HCT116 (cell line): Measurements from ENCODE around the gene KRCC1. TPM values are rescaled to one million over a fixed set of nuclear protein-coding genes. Genes with fewer than 3 reads are reported as not detected.

Experiments
- ATAC-seq: fragments of 200-7000 bp; cut with Tn5 transposase; 2 replicates; pipeline ENCODE4 v1.9.1; 2020; ENCODE audit warnings: mild to moderate bottlenecking, moderate library complexity
- BruUV-seq: library from RNA; stranded (reverse); fragments of 400-500 nt; replicated peaks from 2 replicates; lab custom pipeline; 2021; lab: Mats Ljungman, UMichigan
- CTCF ChIA-PET: fragments of 300-600 bp; sonication (Branson Sonifier 250); formaldehyde crosslinking; loops from one replicate; lab custom pipeline; 2021; ENCODE audit warnings: antibody characterized with exemption; lab: Charles Lee
- POLR2A ChIA-PET: fragments of 300-600, 350-600 bp; sonication (Branson Sonifier 250); formaldehyde crosslinking; loops from one replicate; lab custom pipeline; 2021; ENCODE audit warnings: antibody characterized with exemption; lab: Charles Lee
- RAD21 ChIA-PET, 2 experiments: fragments of 300-600 bp; sonication (Branson Sonifier 250); formaldehyde crosslinking; loops; one replicate each; lab custom pipeline; 2023; ENCODE audit warnings: low total read pairs in 2 of 2; ENCODE audit not compliant: uncharacterized antibody in 2 of 2, unreplicated experiment in 2 of 2, low non-redundant PET in 1 of 2; lab: Charles Lee
- DNase-seq: peaks from one replicate; pipeline ENCODE4 v3.0.0-alpha.2; 2010; ENCODE audit warnings: low read depth, low spot score
- H2AFZ ChIP-seq: fragments of 200-600 bp; shearing (Covaris generic), sonication (generic); 2 replicates; pipeline ENCODE4 v1.6.1; 2017; ENCODE audit warnings: low read depth, mixed run types, mixed read lengths, antibody characterized with exemption, low read length; ENCODE audit not compliant: poor library complexity, severe bottlenecking
- H3K27ac ChIP-seq: 2 replicates; pipeline ENCODE4 v1.5.1; 2012; ENCODE audit warnings: low read depth, low read length
- H3K27me3 ChIP-seq: fragments of 200-600 bp; sonication (generic); 2 replicates; pipeline ENCODE4 v1.6.1; 2016; ENCODE audit warnings: mixed run types, low read length, mixed read lengths; ENCODE audit not compliant: insufficient read depth
- H3K36me3 ChIP-seq, 2 experiments: fragments of 200-500 bp in 1 of 2; fragments of 200-600 bp in 1 of 2; sonication (Bioruptor generic) in 1 of 2; sonication (generic) in 1 of 2; 2 replicates each; pipeline versions ENCODE4 v1.5.1 to v1.6.1; 2014 to 2016; ENCODE audit warnings: low read length in 2 of 2, inconsistent platforms in 1 of 2, mixed read lengths in 1 of 2, mixed run types in 1 of 2; ENCODE audit not compliant: insufficient read depth in 2 of 2, control insufficient read depth in 1 of 2
- H3K4me1 ChIP-seq, 2 experiments: fragments of 200-600 bp in 1 of 2; sonication (generic) in 1 of 2; 2 replicates each; pipeline versions ENCODE4 v1.5.1 to v1.6.1; 2012 to 2017; ENCODE audit warnings: low read length in 2 of 2, inconsistent platforms in 1 of 2, mild to moderate bottlenecking in 1 of 2, mixed read lengths in 1 of 2, mixed run types in 1 of 2, moderate library complexity in 1 of 2; ENCODE audit not compliant: insufficient read depth in 2 of 2, control insufficient read depth in 1 of 2
- H3K4me2 ChIP-seq: fragments of 200-600 bp; sonication (generic); 2 replicates; pipeline ENCODE4 v1.6.1; 2017; ENCODE audit warnings: mixed run types, low read length, mixed read lengths
- H3K4me3 ChIP-seq, 2 experiments: fragments of 200-600 bp in 1 of 2; sonication (generic) in 1 of 2; replicated peaks in 1 of 2; 2 replicates each; pipeline ENCODE4 v1.5.1; 2011 to 2016; ENCODE audit warnings: low read length in 2 of 2, control low read depth in 1 of 2, low read depth in 1 of 2, mild to moderate bottlenecking in 1 of 2, mixed read lengths in 1 of 2, mixed run types in 1 of 2
- H3K79me2 ChIP-seq: fragments of 200-600 bp; sonication (generic); 2 replicates; pipeline ENCODE4 v1.6.1; 2017; ENCODE audit warnings: mild to moderate bottlenecking, mixed run types, low read length, moderate library complexity, mixed read lengths; ENCODE audit not compliant: insufficient read depth
- H3K9ac ChIP-seq: fragments of 200-600 bp; sonication (generic); 2 replicates; pipeline ENCODE4 v1.6.1; 2016; ENCODE audit warnings: low read length, mixed read lengths
- H3K9me2 ChIP-seq: fragments of 200-600 bp; sonication (generic), shearing (Covaris generic); 2 replicates; pipeline ENCODE4 v1.6.1; 2017; ENCODE audit warnings: mixed run types, mild to moderate bottlenecking, moderate library complexity; ENCODE audit not compliant: insufficient read depth
- H3K9me3 ChIP-seq, 2 experiments: fragments of 200-500 bp in 1 of 2; fragments of 200-600 bp in 1 of 2; sonication (Bioruptor generic) in 1 of 2; sonication (generic) in 1 of 2; 2 replicates each; pipeline ENCODE4 v1.6.1; 2014 to 2017; ENCODE audit warnings: low read length in 2 of 2, mixed read lengths in 2 of 2, inconsistent platforms in 1 of 2, low read depth in 1 of 2, mild to moderate bottlenecking in 1 of 2, mixed run types in 1 of 2, moderate library complexity in 1 of 2; ENCODE audit not compliant: control insufficient read depth in 1 of 2, insufficient read depth in 1 of 2
- H4K20me1 ChIP-seq: fragments of 200-600 bp; sonication (generic), shearing (Covaris generic); 2 replicates; pipeline ENCODE4 v1.6.1; 2017; ENCODE audit warnings: mixed run types, mild to moderate bottlenecking, moderate library complexity; ENCODE audit not compliant: insufficient read depth
- ATF3 ChIP-seq: IDR thresholded peaks from 2 replicates; pipeline ENCODE4 v1.6.1; 2012
- CEBPB ChIP-seq: IDR thresholded peaks from 2 replicates; pipeline ENCODE4 v1.6.1; 2012; ENCODE audit warnings: low read depth
- CTCF ChIP-seq, 3 experiments: fragments of 200-600 bp in 1 of 3; sonication (generic) in 1 of 3; IDR thresholded peaks in 2 of 3; conservative IDR thresholded peaks in 1 of 3; 2 replicates each; pipeline ENCODE4 v1.5.1; 2012 to 2017; ENCODE audit warnings: low read depth in 2 of 3, low read length in 2 of 3, antibody characterized with exemption in 1 of 3, borderline replicate concordance in 1 of 3, control low read depth in 1 of 3, mild to moderate bottlenecking in 1 of 3, mixed read lengths in 1 of 3, mixed run types in 1 of 3, moderate library complexity in 1 of 3; ENCODE audit not compliant: insufficient read depth in 1 of 3
- EGR1 ChIP-seq: IDR thresholded peaks from 2 replicates; pipeline ENCODE4 v1.6.1; 2012; ENCODE audit warnings: low read depth
- ELF1 ChIP-seq: IDR thresholded peaks from 2 replicates; pipeline ENCODE4 v1.6.1; 2012; ENCODE audit warnings: low read depth, borderline replicate concordance
- EZH2 ChIP-seq: fragments of 200-600 bp; sonication (generic); IDR thresholded peaks from 2 replicates; pipeline ENCODE4 v1.6.1; 2017; ENCODE audit warnings: antibody characterized with exemption, mixed run types
- EZH2phosphoT487 ChIP-seq: fragments of 200-600 bp; IDR thresholded peaks from 2 replicates; pipeline ENCODE4 v1.6.1; 2018; ENCODE audit warnings: antibody characterized with exemption, borderline replicate concordance
- FOSL1 ChIP-seq: IDR thresholded peaks from 2 replicates; pipeline ENCODE4 v1.6.1; 2012; ENCODE audit warnings: low read depth
- JUND ChIP-seq: IDR thresholded peaks from 2 replicates; pipeline ENCODE4 v1.6.1; 2012
- MAX ChIP-seq: IDR thresholded peaks from 2 replicates; pipeline ENCODE4 v1.6.1; 2012
- POLR2A ChIP-seq: IDR thresholded peaks from 2 replicates; pipeline ENCODE4 v1.7.0; 2011; ENCODE audit warnings: borderline replicate concordance; ENCODE audit not compliant: insufficient read depth, insufficient read length; ENCODE audit errors: extremely low read depth
- RAD21 ChIP-seq: IDR thresholded peaks from 2 replicates; pipeline ENCODE4 v1.6.1; 2012; ENCODE audit warnings: low read depth, mild to moderate bottlenecking
- REST ChIP-seq: IDR thresholded peaks from 2 replicates; pipeline ENCODE4 v1.6.1; 2012; ENCODE audit warnings: low read depth
- SP1 ChIP-seq: IDR thresholded peaks from 2 replicates; pipeline ENCODE4 v1.6.1; 2012; ENCODE audit warnings: low read depth
- SRF ChIP-seq: IDR thresholded peaks from 2 replicates; pipeline ENCODE4 v1.6.1; 2012; ENCODE audit warnings: low read depth
- TCF7L2 ChIP-seq: IDR thresholded peaks from 2 replicates; pipeline ENCODE4 v1.7.0; 2011; ENCODE audit warnings: borderline replicate concordance, inconsistent platforms; ENCODE audit not compliant: insufficient read depth, insufficient read length; ENCODE audit errors: extremely low read depth
- YY1 ChIP-seq: IDR thresholded peaks from 2 replicates; pipeline ENCODE4 v1.6.1; 2011; ENCODE audit warnings: low read length, low read depth, moderate library complexity, mild to moderate bottlenecking; ENCODE audit not compliant: insufficient replicate concordance; ENCODE audit errors: extremely low read depth
- ZBTB33 ChIP-seq: IDR thresholded peaks from 2 replicates; pipeline ENCODE4 v1.6.1; 2011; ENCODE audit warnings: mild to moderate bottlenecking, low read length, moderate library complexity; ENCODE audit not compliant: insufficient replicate concordance; ENCODE audit errors: extremely low read depth
- ZFX ChIP-seq: fragments of 450-650 bp; IDR thresholded peaks from 2 replicates; pipeline ENCODE4 v1.6.1; 2017
- intact Hi-C: fragments of 100-400 bp; cut with micrococcal nuclease; formaldehyde crosslinking; loops from 2 replicates; pipeline ENCODE4 v1.10.0; 2022
- total RNA-seq: library from RNA; stranded (reverse); gene quantifications from one replicate; pipeline ENCODE4 v1.2.1, GENCODE V29; 2021; ENCODE audit not compliant: unreplicated experiment

The KRCC1 gene
- total RNA-seq, 1 experiment from 2014 or later: 5.8 TPM

GRCh38 chr2:88097192-88097591 is 41.6 kb upstream of the KRCC1 start:
- ChIA-PET RAD21 (no interaction called here), POLR2A (no interaction called here), CTCF (interaction anchor here (1.1 kb wide), 1 partner anchor 37 kb away, joined by 3 read pairs; no protein-coding TSS in a partner anchor)
- Histone ChIP-seq H3K4me2 (no peak overlapping the region), H2AFZ (no peak overlapping the region), H3K4me1 (no peaks in the 10 kb centered on the region), H3K9ac (no peak overlapping the region), H3K27ac (no peak overlapping the region), H3K9me3 (no peaks in the 10 kb centered on the region), H3K79me2 (no peaks in the 10 kb centered on the region), H3K9me2 (no peaks in the 10 kb centered on the region), H3K4me3 (no peak overlapping the region), H3K36me3 (no peaks in the 10 kb centered on the region), H4K20me1 (no peaks in the 10 kb centered on the region), H3K27me3 (no peaks in the 10 kb centered on the region)
- ATAC-seq: no peak
- no TSS peak for BruUV-seq
- no peak for DNase-seq
- TF ChIP-seq ATF3 (no peak), ZFX (no peak), TCF7L2 (no peak), ELF1 (no peak), MAX (no peak), EZH2 (no peak), CEBPB (no peak), YY1 (no peak), JUND (no peak), FOSL1 (no peak), EGR1 (no peak), SRF (no peak), CTCF (IDR thresholded peaks at IDR 0.05 in 2 of 3, conservative IDR thresholded peaks at IDR 0.05 in 1 of 3; ENCODE audit: borderline replicate concordance in 1 of 3, insufficient read depth in 1 of 3, low read depth in 2 of 3, low read length in 2 of 3) (no peak), POLR2A (no peak), EZH2phosphoT487 (no peak), ZBTB33 (no peak), SP1 (no peak), RAD21 (no peak), REST (no peak)
- intact Hi-C loops: no loop called here
